ENCODE data around the gene TMEM134. TPM values are rescaled to one million over a fixed set of nuclear protein-coding genes. Genes with fewer than 3 reads are reported as not detected.

TMEM134 gene
- total and polyA plus RNA-seq, 2 donors (not counting 3 experiments of a cell fraction or from before 2014, with no cell fraction given) = 33.4 to 207 TPM

GRCh38 chr11:67455054-67455453, 14.0 kb downstream of the TMEM134 start, which contains the start of gene CABP4:
CABP4 (plus strand) TSS chr11:67455354; CDS start chr11:67455424, 70 bp downstream.
- no peak for FAIRE-seq
- Histone ChIP-seq H3K9me1 (replicated peaks; ENCODE audit: control insufficient read depth, extremely low read depth, insufficient read depth, low read length) (no peaks in the 10 kb centered on the region), H3K27me3 (ENCODE audit: control insufficient read depth in 2 of 2, insufficient read depth in 2 of 2, low read length in 2 of 2) (no peaks in the 10 kb centered on the region), H4K20me1 (replicated peaks; ENCODE audit: control insufficient read depth, extremely low read depth, insufficient read depth, low read length) (no peaks in the 10 kb centered on the region), H3K4me1 (ENCODE audit: control insufficient read depth, extremely low read depth, insufficient read depth, low read length) (peaks cover 7% of the 10 kb centered on the region), H3K79me2 (ENCODE audit: control insufficient read depth, insufficient read depth, low read length) (no peaks in the 10 kb centered on the region), H3K9ac (replicated peaks; ENCODE audit: extremely low read depth, insufficient read depth, low read length) (no peak within 1 kb of the TSS), H3K36me3 (ENCODE audit: control insufficient read depth in 2 of 2, extremely low read depth in 1 of 2, insufficient read depth in 2 of 2, low read length in 2 of 2) (no peaks in the 10 kb centered on the region), H3K9me3 (replicated peaks; ENCODE audit: control insufficient read depth, insufficient read depth, low read length) (no peaks in the 10 kb centered on the region), H3K4me3 (replicated peaks in 1 of 3; ENCODE audit: insufficient read depth in 1 of 3, low read depth in 1 of 3, low read length in 3 of 3) (no peak within 1 kb of the TSS), H2AFZ (ENCODE audit: low read depth, low read length) (no peak within 1 kb of the TSS), H3K4me2 (ENCODE audit: insufficient read depth, low read length) (no peak within 1 kb of the TSS), H3K27ac (ENCODE audit: insufficient read depth, low read depth, low read length) (no peak within 1 kb of the TSS)
- no peak for DNase-seq (ENCODE audit: low read depth, low spot score)
- BruUV-seq (replicated peaks) = no TSS peak
- POLR2A ChIA-PET = no interaction called here
- dilution Hi-C loops (cut with MboI; ENCODE audit: extremely low pct_ligation_motif_present, low sequenced_read_pairs) (no loop called here), intact Hi-C loops (cut with micrococcal nuclease) (no loop called here)
- TF ChIP-seq FOS (IDR thresholded peaks at IDR 0.05; ENCODE audit: borderline replicate concordance, insufficient read depth, low read length) (no peak), GATA2 (IDR thresholded peaks at IDR 0.05; ENCODE audit: insufficient read depth, insufficient read length, low read depth, low read length) (no peak), POLR2A (IDR thresholded peaks at IDR 0.05; ENCODE audit: low read depth, low read length) (no peak), MYC (IDR thresholded peaks at IDR 0.05; ENCODE audit: low read depth, low read length) (no peak), MAX (IDR thresholded peaks at IDR 0.05; ENCODE audit: insufficient read depth, insufficient read length) (no peak), JUN (IDR thresholded peaks at IDR 0.05; ENCODE audit: borderline replicate concordance, insufficient read depth, insufficient read length, low read depth) (no peak), CTCF (IDR thresholded peaks at IDR 0.05; ENCODE audit: extremely low read depth in 1 of 2, insufficient read depth in 1 of 2, low read depth in 1 of 2, low read length in 2 of 2) (no peak), POLR2AphosphoS5 (IDR thresholded peaks at IDR 0.05; ENCODE audit: insufficient read depth, low read depth, low read length) (no peak), EZH2 (IDR thresholded peaks at IDR 0.05; ENCODE audit: borderline replicate concordance, low read depth, low read length, severe bottlenecking) (no peak)
- CTCF ChIA-PET = interaction anchor here (1.0 kb wide), 1 partner anchor 21 kb away, joined by 3 read pairs; no protein-coding TSS in a partner anchor
